ENCODE data around the gene FOXO3.

Gene FOXO3

DNA sequence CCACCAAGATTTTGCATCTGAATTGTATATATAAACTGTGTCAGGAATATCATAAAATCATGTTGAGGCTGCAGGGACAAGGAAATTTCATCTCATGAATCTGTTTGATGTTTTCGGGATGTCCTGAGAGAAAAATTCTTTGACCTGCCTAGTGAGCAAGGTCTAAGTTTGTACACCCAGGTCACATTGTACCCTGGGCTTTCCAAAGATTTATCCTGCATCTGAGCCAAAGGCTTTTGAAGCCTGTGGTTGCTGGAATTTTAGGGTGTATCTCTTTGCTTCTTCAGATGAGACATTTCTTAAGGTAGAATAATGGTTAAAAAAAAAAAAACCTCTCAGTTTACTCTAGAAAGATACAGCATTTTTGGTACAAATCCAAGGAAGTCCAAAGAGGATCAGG, 63.3 kb downstream of the FOXO3 start:
- CTCF ChIA-PET, result no interaction called here
- TF ChIP-seq, protein P1, sequence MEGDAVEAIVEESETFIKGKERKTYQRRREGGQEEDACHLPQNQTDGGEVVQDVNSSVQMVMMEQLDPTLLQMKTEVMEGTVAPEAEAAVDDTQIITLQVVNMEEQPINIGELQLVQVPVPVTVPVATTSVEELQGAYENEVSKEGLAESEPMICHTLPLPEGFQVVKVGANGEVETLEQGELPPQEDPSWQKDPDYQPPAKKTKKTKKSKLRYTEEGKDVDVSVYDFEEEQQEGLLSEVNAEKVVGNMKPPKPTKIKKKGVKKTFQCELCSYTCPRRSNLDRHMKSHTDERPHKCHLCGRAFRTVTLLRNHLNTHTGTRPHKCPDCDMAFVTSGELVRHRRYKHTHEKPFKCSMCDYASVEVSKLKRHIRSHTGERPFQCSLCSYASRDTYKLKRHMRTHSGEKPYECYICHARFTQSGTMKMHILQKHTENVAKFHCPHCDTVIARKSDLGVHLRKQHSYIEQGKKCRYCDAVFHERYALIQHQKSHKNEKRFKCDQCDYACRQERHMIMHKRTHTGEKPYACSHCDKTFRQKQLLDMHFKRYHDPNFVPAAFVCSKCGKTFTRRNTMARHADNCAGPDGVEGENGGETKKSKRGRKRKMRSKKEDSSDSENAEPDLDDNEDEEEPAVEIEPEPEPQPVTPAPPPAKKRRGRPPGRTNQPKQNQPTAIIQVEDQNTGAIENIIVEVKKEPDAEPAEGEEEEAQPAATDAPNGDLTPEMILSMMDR (IDR thresholded peaks at IDR 0.05; ENCODE audit: insufficient read depth, low read length, missing control alignments), result no peak
- no peak overlapping the region for H3K4me3 ChIP-seq (ENCODE audit: low read depth, low read length)
- POLR2A ChIA-PET, result interaction anchor here (1.6 kb wide), 1 partner anchor 64 kb away, joined by 5 read pairs; the partner anchor contains the start of gene FOXO3
- no peak for DNase-seq (ENCODE audit: low read depth, low spot score)

DNA sequence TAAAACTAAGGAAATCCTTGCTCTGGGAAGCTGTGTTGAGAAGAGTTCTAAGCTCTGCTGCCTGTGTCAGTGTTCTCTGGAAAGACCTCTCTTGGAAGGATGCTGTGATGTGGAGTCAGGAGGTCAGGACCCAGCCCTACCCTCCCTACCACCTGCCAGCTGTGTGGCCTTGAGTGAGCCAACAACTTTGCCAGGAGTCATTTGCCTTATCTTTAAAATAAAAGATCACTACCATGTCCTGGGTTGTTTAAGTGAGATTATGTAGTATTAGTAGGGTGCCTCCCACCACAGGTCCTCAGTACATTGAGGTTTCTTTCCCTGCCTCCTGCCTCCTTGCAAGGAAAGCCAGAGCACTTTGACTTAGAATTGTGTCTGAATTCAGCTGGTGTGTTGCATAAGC, 64.9 kb downstream of the FOXO3 start:
- ChIA-PET CTCF (no interaction called here), POLR2A (no interaction called here)
- TF ChIP-seq, protein P1 (IDR thresholded peaks at IDR 0.05; ENCODE audit: insufficient read depth, low read length, missing control alignments), result no peak
- H3K4me3 ChIP-seq (ENCODE audit: low read depth, low read length), result no peak overlapping the region
- DNase-seq (ENCODE audit: low read depth, low spot score), result no peak

DNA sequence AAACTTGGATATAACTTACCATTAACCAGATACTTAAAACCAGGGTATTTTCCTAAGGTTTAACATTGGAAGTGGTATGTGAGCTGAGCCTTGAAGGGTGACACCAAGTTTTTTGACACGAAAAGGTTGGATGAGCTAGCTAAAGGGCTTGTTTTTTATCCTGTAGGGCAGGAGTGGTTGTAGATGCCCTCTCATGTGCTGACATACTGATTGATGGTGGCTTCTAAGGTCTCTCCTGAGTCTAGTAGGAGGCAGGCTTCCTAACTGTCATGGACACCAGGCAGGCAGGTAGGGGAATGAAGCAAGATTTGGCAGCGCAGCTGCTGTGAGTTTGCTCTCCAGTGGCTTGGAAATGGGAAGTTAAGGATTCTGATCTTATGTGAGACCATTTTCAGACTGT, 66.1 kb downstream of the FOXO3 start:
- H3K4me3 ChIP-seq (ENCODE audit: low read depth, low read length), result no peak overlapping the region
- POLR2A ChIA-PET, result no interaction called here
- TF ChIP-seq, protein P1 (IDR thresholded peaks at IDR 0.05; ENCODE audit: insufficient read depth, low read length, missing control alignments), result no peak
- no peak for DNase-seq (ENCODE audit: low read depth, low spot score)
- CTCF ChIA-PET, result interaction anchor here (1.2 kb wide), 1 partner anchor 23 kb away, joined by 3 read pairs; no protein-coding TSS in a partner anchor

DNA sequence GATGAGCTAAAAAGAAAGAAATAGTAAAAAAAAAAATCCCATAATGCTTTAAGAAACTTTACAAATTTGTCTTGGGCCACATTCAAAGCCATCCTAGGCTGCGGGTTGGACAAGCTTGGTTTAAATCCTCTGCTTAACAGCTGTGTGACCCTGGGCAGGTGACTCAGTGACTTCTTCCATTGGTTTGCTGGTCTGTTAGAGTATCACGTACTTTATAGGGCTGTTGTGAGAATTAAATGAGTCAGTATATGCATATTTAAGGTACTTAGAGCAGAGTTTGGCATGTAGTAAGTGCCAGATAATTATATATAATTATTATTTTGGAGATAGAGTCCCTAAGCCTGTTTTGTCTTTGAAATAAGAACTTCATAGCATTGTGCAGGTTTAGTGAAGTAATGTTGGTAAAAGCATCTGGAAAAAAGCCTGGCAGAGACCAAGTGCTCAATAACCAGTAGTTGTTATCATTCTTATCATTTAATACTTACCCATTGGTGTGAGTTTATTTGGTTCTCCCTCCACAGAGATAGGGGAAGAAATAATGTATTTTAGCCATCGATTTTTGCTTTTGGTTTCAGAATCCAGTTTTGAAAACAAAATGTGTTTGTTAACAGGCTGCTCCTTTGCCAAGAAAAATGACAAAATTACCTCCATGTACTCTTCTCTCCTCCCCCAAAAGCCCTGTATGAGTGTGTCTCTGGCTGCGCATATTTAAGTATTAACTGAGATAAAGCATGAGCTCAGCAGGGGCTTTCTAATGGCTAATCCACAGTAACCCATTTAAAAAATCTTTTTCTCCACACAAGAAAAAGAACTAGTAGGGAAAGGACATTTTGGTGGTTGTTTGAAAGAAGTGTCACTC, 67.2 kb downstream of the FOXO3 start:
- CTCF ChIA-PET, result no interaction called here
- no peak for DNase-seq (ENCODE audit: low read depth, low spot score)
- POLR2A ChIA-PET, result no interaction called here
- TF ChIP-seq, protein P1 (IDR thresholded peaks at IDR 0.05; ENCODE audit: insufficient read depth, low read length, missing control alignments), result no peak
- H3K4me3 ChIP-seq (ENCODE audit: low read depth, low read length), result no peak overlapping the region

DNA sequence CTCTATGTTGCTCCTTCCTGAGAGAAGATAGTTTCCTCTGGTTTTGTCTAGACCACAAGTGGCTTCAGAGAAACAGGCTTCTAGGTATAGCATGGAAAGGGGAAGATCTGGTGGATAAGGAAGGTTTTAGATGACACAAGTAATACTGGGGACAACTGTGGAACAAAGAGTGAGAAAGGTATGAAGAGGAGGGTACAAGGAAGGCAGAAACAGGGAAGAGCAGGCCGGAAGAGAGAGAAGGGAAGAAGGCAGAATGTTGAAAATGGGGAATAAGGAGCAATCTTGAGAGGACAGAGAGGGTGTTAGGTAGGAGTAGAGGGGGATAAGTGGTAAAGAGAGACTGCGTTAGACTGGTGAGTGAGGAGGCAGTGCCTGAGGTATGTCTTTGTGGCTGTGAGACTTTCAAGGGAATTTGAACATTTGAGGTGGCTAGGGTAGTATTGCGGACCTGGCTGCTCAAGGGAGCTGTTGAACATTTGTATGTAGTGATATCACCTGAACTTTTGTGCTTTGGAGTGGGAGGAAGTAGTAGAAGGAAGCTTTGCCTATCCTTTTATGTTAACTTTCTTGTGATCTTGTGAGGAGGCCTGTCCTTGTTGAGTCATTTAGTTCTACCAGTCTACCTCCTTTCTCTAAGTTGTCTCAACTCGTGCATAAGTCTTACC, 69.5 kb downstream of the FOXO3 start:
- no peak for DNase-seq (ENCODE audit: low read depth, low spot score)
- ChIA-PET POLR2A (no interaction called here), CTCF (interaction anchor here (1.2 kb wide), 1 partner anchor 9 kb away, joined by 4 read pairs; no protein-coding TSS in a partner anchor)
- TF ChIP-seq, protein P1 (IDR thresholded peaks at IDR 0.05; ENCODE audit: insufficient read depth, low read length, missing control alignments), result no peak
- H3K4me3 ChIP-seq (ENCODE audit: low read depth, low read length), result no peak overlapping the region

DNA sequence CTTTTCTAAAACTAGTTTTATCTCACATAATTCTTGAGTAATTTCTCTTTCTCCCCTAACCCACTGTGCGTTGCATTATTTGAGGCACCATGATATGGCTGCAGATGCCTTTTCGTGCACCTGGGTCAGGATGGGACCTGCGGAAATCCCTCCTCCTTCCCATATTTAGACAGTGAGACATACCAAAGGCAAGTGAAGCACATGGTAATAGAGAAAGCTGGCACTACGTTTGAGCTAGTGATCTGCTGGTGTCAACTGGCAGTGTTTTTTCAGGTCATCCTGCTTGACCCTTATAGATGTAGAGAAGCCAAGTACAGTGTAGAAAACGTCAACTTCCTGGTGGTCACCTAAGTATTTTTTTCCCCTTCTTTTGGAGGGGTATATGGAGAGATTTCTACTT, 71.7 kb downstream of the FOXO3 start:
- ChIA-PET POLR2A (no interaction called here), CTCF (interaction anchor here (2.2 kb wide), 1 partner anchor 10 kb away, joined by 6 read pairs; no protein-coding TSS in a partner anchor)
- TF ChIP-seq, protein P1 (IDR thresholded peaks at IDR 0.05; ENCODE audit: insufficient read depth, low read length, missing control alignments), result no peak
- no peak for DNase-seq (ENCODE audit: low read depth, low spot score)
- H3K4me3 ChIP-seq (ENCODE audit: low read depth, low read length), result no peak overlapping the region
